Body of pancreas (tissue), 4 donors: ENCODE measurements around the gene TENT5C.

Experiments
- POLR2A ChIP-seq, 3 donors: fragments of 450-650 bp; IDR thresholded peaks; one replicate each; pipeline ENCODE4 v1.6.1; 2016; ENCODE audit warnings: antibody characterized with exemption in 3 of 3, mild to moderate bottlenecking in 2 of 3
- TF ChIP-seq, protein P1 (sequence below), 7 experiments: fragments of 450-650 bp in 4 of 7; fragments of 200-600 bp in 3 of 7; sonication (generic) in 3 of 7; IDR thresholded peaks; one replicate each; pipeline ENCODE4 v1.5.1; 2016 to 2019; ENCODE audit warnings: antibody characterized with exemption in 7 of 7

- TF ChIP-seq, protein P1, sequence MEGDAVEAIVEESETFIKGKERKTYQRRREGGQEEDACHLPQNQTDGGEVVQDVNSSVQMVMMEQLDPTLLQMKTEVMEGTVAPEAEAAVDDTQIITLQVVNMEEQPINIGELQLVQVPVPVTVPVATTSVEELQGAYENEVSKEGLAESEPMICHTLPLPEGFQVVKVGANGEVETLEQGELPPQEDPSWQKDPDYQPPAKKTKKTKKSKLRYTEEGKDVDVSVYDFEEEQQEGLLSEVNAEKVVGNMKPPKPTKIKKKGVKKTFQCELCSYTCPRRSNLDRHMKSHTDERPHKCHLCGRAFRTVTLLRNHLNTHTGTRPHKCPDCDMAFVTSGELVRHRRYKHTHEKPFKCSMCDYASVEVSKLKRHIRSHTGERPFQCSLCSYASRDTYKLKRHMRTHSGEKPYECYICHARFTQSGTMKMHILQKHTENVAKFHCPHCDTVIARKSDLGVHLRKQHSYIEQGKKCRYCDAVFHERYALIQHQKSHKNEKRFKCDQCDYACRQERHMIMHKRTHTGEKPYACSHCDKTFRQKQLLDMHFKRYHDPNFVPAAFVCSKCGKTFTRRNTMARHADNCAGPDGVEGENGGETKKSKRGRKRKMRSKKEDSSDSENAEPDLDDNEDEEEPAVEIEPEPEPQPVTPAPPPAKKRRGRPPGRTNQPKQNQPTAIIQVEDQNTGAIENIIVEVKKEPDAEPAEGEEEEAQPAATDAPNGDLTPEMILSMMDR (IDR thresholded peaks at IDR 0.05): no peak
- TF ChIP-seq POLR2A (IDR thresholded peaks at IDR 0.05): no peak
These were observed 19.5 kb upstream of the TENT5C start for GRCh38 chr1:117586337-117586736.
